ENCODE measurements around the gene NEUROG1.

NEUROG1 gene

DNA sequence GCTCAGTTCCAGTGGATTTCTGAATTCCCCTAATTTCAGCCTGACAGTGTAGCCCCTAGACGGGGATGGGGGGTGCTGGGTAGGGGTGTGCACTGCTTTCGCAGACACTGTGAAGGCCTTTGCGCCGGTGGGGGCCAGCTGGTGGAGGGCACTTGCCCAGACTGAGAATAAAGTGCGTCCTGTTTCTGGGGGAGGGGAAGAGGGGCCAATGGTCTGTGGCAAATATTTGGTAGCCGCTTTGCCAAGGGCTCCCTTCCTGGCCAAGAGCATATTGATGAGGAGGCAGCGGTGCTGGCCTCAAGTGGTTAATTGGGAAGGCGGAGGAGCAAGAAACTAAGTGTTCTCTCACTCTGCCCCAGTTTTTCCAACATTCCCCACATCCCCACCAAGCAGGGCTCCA, 41.7 kb upstream of the NEUROG1 start:
- no peak for DNase-seq (ENCODE audit: low read depth)
- TF ChIP-seq, protein P1, sequence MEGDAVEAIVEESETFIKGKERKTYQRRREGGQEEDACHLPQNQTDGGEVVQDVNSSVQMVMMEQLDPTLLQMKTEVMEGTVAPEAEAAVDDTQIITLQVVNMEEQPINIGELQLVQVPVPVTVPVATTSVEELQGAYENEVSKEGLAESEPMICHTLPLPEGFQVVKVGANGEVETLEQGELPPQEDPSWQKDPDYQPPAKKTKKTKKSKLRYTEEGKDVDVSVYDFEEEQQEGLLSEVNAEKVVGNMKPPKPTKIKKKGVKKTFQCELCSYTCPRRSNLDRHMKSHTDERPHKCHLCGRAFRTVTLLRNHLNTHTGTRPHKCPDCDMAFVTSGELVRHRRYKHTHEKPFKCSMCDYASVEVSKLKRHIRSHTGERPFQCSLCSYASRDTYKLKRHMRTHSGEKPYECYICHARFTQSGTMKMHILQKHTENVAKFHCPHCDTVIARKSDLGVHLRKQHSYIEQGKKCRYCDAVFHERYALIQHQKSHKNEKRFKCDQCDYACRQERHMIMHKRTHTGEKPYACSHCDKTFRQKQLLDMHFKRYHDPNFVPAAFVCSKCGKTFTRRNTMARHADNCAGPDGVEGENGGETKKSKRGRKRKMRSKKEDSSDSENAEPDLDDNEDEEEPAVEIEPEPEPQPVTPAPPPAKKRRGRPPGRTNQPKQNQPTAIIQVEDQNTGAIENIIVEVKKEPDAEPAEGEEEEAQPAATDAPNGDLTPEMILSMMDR (conservative IDR thresholded peaks at IDR 0.05; ENCODE audit: control insufficient read depth, insufficient read depth, low read depth, low read length) = no peak
- no peak overlapping the region for H3K4me3 ChIP-seq (ENCODE audit: control insufficient read depth, low read depth, low read length)

DNA sequence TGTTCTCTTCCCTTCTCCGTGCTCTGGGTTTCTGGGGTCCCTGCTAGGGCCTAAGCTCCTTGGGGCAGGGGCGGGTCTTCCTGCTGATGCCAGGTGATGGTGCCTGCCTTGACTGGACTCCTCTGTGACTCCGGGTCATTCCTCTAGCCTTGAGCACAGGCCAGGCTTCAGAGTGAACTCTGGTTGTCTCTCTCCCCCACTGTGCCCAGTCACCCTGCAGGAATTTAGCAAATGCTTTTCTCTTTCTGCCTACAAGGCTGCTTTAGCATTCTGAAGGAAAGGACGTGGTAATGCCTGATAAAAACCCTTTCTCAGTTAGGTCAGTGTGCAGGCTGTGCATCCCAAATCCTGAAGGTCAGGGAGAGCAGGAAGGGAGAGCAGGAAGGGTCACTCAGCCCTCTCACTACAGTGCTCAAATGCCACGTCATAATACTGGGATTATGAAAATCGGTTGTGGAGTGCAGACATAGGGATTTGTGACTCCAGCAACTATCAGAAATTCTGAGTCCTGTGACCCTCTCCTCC, 40.4 kb upstream of the NEUROG1 start:
- DNase-seq (ENCODE audit: low read depth) = peak; percentile 9
- no peak overlapping the region for H3K4me3 ChIP-seq (ENCODE audit: control insufficient read depth, low read depth, low read length)
- TF ChIP-seq, protein P1 (conservative IDR thresholded peaks at IDR 0.05; ENCODE audit: control insufficient read depth, insufficient read depth, low read depth, low read length) = no peak

DNA sequence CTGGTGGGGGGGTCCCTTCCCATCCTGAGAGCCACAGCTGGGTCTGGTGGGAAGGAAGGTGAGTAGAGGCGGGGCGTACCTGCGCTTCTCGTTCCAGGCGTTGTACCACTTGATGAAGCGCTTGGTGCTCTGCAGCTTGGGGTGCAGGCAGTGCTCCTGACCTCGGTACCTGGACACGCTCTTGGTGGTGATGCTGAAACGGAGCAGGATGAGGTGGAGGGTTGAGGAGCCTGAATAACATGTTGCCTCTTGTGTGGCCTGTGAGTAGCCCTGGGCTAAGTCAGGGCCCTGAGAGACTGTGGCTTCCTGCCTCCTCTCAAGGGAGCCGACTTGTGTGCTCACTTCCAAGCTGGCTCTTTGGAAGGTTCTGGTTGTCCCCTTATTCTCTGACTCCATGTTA, 38.7 kb upstream of the NEUROG1 start:
- TF ChIP-seq, protein P1 (conservative IDR thresholded peaks at IDR 0.05; ENCODE audit: control insufficient read depth, insufficient read depth, low read depth, low read length) = no peak
- DNase-seq (ENCODE audit: low read depth) = no peak
- no peak overlapping the region for H3K4me3 ChIP-seq (ENCODE audit: control insufficient read depth, low read depth, low read length)

DNA sequence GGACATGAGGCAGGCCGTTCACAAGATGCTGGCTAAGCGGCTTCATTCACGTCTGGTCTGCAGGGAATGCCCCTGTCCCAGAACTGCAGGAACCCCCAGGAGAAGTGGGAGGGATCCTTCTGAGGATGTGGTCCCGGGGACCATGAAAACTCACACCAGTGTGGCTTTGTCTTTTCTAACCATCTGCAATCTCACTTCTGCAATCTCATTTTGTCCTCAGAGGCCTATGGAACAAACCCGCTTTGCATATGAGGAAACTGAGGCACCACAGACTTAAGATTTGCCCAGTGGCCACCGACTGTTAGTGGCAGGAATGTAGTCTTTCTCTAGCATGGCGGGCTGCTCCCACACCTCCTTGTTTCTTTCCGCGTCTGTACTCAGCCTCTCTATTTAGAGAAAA, 36.1 kb upstream of the NEUROG1 start:
- no peak for DNase-seq (ENCODE audit: low read depth)
- H3K4me3 ChIP-seq (ENCODE audit: control insufficient read depth, low read depth, low read length) = no peak overlapping the region
- TF ChIP-seq, protein P1 (conservative IDR thresholded peaks at IDR 0.05; ENCODE audit: control insufficient read depth, insufficient read depth, low read depth, low read length) = no peak

DNA sequence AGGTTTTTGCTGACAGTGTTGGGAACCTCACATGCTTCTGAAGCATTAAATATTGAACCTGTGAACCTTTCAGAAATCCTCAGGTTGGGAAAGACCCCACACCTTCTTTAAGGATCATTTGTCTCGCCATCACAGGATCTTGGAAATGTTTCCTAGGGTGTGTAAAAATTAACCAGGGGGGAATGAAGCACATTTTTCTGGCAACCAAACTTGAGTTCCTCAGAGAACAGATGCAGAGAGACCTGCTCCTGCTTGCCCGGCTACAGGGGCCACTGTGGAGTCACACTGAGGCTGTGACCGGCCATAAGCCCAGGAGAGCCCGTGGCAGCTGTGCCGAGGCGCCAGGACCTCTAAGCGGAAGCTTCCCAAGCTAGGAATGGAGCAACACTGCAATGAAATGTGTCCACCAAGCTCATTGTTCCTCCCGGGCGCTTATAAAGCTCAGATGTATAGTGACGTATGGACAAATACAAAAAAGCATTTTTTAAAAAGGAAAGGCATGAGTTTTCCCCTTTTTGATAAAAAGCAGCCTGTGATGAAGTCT, 35.4 kb upstream of the NEUROG1 start:
- TF ChIP-seq, protein P1 (conservative IDR thresholded peaks at IDR 0.05; ENCODE audit: control insufficient read depth, insufficient read depth, low read depth, low read length) = no peak
- DNase-seq (ENCODE audit: low read depth) = no peak
- H3K4me3 ChIP-seq (ENCODE audit: control insufficient read depth, low read depth, low read length) = no peak overlapping the region

DNA sequence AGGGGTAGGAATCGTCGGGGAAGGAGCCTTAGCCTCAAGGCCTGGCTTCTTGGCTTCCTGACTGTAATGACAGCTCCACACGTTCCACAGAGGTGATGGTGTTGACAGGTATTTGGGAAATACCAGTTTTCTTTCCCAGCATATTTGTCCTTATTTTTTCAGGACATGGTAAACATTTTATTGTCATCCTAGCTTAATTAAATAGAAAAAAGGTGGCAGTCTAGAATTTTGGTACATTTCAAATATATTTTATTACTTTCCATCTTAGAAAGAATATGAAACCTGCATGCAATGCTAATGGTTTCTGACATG, 34.6 kb upstream of the NEUROG1 start:
- DNase-seq (ENCODE audit: low read depth) = no peak
- H3K4me3 ChIP-seq (ENCODE audit: control insufficient read depth, low read depth, low read length) = no peak overlapping the region
- TF ChIP-seq, protein P1 (conservative IDR thresholded peaks at IDR 0.05; ENCODE audit: control insufficient read depth, insufficient read depth, low read depth, low read length) = no peak

Data from fibroblast of mammary gland (primary cell).